K562 treated with DMSO at 1 percent for 4 hours (cell line): ENCODE data around the gene CLIC1. TPM values are rescaled to one million over a fixed set of nuclear protein-coding genes. Genes with fewer than 3 reads are reported as not detected.

Experiments
- total RNA-seq: library from RNA; unstranded; fragments of 300-600 nt; gene quantifications from 2 replicates; pipeline ENCODE4 v1.2.3, GENCODE V29; 2022; ENCODE audit not compliant: insufficient read depth

CLIC1 gene
- 1,213 and 1,370 TPM in 2 replicates for total RNA-seq

DNA sequence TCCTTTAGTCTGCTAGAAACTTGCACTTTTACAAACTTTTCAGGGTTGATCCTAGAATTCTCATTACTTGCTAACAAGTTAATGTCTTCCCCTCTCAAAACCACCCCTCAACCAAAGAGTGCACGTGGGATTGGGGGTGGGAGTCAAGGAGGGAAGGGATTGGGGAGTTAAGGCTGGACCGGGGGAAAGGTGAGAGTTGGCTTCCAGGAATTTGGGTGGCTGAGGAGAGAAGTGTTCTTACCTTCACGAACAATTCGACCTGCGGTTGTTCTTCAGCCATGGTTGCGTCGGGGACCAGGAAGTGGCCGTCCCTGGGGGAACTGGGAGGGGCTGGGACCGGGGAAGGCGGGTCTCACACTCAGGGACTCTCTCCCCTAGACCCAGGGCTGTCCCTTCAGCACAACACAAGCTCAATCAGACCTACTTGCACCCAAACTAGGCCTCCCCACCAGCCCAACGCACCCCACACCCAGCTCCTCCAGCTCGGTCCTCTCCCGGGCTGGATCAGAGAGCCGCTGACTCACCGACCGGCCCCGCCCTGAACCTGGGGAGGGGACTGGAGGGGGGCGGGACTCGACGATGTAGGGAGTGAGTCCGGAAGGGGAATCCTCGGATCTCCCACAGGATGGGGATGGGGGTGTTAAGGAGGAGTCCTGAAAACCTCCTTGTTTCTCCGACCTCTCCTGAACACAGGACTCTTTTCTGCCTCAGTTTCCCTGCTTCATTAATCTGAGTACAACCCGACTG is at the start of gene CLIC1:
TSS of gene CLIC1 (minus strand) at position 510 of the 747 bp plus-strand sequence. CDS start at position 280, 230 bp downstream.

GRCh38 chr6:31776989-31777666 is 40.8 kb upstream of the CLIC1 start, which contains the start of gene VWA7:
TSS of gene VWA7 (minus strand) at chr6:31777328. CDS start at chr6:31776779, 549 bp downstream.

GRCh38 chr6:31762356-31762755 is 26.0 kb upstream of the CLIC1 start, which contains the start of gene SAPCD1:
TSS of gene SAPCD1 (plus strand) at chr6:31762656. CDS start at chr6:31763055, 399 bp downstream.

DNA sequence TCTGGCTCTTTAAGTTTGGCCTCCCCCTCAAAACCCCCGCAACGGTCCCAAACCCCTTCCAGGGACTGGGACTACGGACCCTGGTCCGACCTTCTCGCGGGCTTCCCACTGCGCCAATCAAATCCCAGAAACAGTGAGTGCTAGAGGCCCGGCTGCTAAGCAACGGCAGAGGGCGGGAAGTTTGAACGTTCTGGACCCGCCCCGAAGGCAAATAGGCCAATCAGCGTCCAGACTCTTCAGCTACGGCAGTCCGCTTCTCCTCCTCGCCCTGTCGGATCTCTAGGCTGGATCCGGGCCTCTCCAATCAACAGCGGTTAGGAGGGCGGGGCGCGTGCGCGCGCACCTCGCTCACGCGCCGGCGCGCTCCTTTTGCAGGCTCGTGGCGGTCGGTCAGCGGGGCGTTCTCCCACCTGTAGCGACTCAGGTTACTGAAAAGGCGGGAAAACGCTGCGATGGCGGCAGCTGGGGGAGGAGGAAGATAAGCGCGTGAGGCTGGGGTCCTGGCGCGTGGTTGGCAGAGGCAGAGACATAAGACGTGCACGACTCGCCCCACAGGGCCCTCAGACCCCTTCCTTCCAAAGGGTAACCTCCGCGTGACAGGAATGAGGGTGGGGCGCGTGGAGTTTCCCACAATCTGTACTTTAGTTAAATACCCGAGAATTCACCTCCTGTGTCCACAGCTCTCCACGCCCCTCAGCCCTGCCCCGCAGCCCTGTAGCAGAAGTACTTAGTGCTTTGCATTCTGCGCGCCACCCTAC is 3.5 kb upstream of the CLIC1 start, which contains the start of gene MSH5:
TSS of gene MSH5 (plus strand) at position 367 of the 758 bp plus-strand sequence. CDS start 462 bp downstream, outside the sequence.

DNA sequence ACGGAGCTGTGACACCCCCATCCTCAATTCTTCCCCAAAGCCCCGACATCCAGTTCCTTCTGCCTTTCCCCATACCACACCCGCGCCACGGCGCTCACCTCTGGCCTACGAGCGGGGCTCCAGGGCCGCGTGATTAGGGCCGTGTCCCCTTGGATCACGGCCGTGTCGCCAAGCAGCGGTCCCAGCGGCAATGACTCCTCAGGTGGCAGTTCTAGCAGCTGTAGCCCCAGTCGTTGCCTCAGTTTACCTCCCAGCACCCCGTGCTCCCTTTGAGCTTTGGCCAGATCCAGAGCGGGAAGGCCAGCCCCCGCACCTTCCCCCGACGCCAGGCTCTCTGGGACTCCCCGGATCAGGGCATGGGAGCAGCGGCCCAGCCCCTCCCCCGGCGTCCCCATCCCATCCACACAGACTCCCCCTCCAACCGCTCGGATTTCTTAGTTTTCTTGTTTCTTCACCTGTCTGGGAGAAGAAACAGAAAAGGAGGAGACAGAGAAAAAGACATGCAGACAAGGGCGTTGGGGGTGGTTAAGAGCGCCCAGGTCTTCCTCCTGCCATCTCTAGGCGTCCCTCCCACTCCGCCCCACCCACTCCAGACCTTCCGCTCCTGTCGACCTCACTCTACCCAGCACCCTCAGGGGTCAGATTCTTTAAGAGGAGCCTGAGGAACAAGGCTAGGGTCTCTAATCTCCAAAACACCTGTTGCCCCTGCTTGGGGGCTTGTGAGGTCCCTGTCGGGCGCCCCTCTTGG is 7.4 kb downstream of the CLIC1 start, which contains the start of gene DDAH2:
TSS of gene DDAH2 (minus strand) at position 533 of the 748 bp plus-strand sequence. CDS start at position 395, 138 bp downstream.

GRCh38 chr6:31723245-31723979 is 12.9 kb downstream of the CLIC1 start, which contains the start of gene MPIG6B:
TSS of gene MPIG6B (plus strand) at chr6:31723373. CDS start at chr6:31723384, 11 bp downstream.

DNA sequence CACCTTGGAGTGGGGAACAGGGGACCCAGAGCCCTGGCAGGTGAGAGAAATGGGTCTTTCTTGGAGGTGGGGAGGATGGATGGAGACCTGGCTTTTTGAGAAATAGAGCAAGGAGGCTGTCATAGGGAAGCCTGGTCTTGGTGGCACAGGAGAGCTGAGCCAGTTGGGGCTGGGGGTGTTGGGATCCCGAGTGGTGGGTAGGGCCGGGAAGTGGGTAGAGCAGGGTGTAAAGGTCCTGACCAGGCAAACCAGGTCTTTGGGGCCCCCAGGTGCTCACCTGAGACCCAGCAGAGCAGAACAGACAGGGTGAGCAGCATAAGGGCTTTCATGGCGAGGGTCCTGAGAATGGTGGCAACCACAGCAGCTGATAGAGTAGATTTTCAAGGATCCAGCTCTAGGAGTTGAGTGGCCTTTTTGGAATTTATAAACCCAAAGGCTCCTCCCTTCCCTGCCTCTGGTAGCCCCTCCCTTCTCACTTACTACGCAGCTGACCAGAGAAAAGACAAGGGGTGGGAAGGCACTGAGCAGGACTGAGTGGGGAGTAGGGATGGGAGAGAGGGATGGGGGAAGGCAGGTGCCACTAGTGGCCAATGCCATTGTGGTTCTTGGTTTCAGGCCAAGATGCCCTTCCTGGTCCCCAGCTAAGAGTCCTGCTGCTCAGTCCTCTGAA is 14.8 kb downstream of the CLIC1 start, which contains the start of gene LY6G6C:
TSS of gene LY6G6C (minus strand) at position 396 of the 670 bp plus-strand sequence. CDS start at position 329, 67 bp downstream.

DNA sequence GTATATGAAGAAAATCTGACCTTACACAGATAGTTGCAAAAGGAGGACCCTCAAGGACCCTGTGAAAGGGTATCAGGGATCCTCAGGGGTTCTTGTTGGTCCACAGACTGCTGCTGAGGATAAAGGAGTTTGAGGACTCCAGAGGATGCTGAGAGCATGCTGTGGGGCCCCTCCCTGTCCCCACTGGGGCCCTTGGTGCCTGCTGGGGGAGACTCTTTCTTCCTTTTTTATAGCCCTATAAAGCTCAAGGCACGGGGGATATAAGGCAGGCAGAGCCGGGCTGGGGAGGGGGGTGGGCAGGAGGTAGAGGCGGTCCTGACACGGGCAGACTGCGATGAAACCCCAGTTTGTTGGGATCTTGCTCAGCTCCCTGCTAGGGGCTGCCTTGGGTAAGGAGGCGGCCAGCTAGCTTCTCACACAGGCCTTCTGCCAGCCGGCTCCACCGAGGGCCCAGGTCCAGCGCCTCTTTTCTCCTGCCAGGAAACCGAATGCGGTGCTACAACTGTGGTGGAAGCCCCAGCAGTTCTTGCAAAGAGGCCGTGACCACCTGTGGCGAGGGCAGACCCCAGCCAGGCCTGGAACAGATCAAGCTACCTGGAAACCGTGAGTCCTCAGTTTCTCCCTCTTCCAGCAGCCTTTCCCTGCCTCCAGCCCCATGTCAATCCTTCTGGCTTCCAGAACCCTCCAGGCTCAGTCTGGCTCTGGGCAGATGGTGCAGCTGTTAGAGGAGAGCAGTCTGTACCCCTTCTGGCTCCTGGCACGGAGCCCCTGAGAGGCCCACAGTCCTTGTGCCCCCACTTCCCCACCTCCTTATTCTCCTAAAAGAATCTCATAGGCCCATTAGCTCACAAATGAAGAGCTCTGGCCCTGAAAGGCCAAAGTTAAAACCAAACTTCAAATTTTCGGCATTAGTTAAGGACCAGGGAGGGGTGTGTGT is 21.0 kb downstream of the CLIC1 start, which contains the start of gene LY6G6D:
TSS of gene LY6G6D (plus strand) at position 327 of the 937 bp plus-strand sequence. CDS start at position 335, 8 bp downstream.

DNA sequence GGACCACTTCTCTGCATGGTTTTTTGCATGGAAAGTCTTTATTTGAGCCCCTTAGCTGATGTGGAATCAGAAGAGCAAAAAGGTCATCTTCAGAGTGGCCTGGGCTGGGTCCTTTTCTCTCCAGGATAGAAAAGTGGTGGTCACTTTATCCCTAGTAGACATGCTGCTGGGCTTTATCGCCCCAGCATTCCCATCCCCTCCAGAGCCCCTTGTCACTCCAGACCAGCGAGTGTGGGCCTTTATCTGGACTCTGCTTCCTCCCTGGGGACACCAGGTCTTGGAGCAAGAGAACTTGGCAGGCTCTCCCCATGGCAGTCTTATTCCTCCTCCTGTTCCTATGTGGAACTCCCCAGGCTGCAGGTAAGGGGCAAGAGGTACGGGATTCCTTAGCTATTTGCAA is 29.7 kb downstream of the CLIC1 start, which contains the start of gene LY6G6F:
TSS of gene LY6G6F (plus strand) at position 268 of the 400 bp plus-strand sequence. CDS start at position 309, 41 bp downstream.

GRCh38 chr6:31702819-31703716 is 33.3 kb downstream of the CLIC1 start, which contains the start of gene ABHD16A:
TSS of gene ABHD16A (minus strand) at chr6:31703324. CDS start at chr6:31703281, 43 bp downstream.

Other genes starting within 250 kb of the CLIC1 start
- 20.6 and 25.7 TPM in 2 replicates for gene MICB, start 238.4 kb downstream of the CLIC1 start, total RNA-seq
- gene MCCD1, start 207.6 kb downstream of the CLIC1 start, total RNA-seq = not detected in 2 replicates
- 175 and 204 TPM in 2 replicates for gene DDX39B, start 194.5 kb downstream of the CLIC1 start, total RNA-seq
- gene ATP6V1G2, start 189.9 kb downstream of the CLIC1 start, total RNA-seq = not detected in 2 replicates
- gene NFKBIL1, start 188.9 kb downstream of the CLIC1 start, total RNA-seq = 54.0 and 55.3 TPM in 2 replicates
- gene LTA, start 164.2 kb downstream of the CLIC1 start, total RNA-seq = not detected in 2 replicates
- gene TNF, start 161.0 kb downstream of the CLIC1 start, total RNA-seq = 0.39 TPM in 1 of 2 replicates, not detected in the other
- gene LTB, start 154.1 kb downstream of the CLIC1 start, total RNA-seq = not detected in 2 replicates
- gene LST1, start 150.3 kb downstream of the CLIC1 start, total RNA-seq = 8.0 and 9.8 TPM in 2 replicates
- gene NCR3, start 143.5 kb downstream of the CLIC1 start, total RNA-seq = 1.7 TPM in 1 of 2 replicates, not detected in the other
- 26.7 and 27.1 TPM in 2 replicates for gene AIF1, start 121.3 kb downstream of the CLIC1 start, total RNA-seq
- 185 and 248 TPM in 2 replicates for gene PRRC2A, start 115.8 kb downstream of the CLIC1 start, total RNA-seq
- 380 and 409 TPM in 2 replicates for gene BAG6, start 83.9 kb downstream of the CLIC1 start, total RNA-seq
- 8.4 and 11.2 TPM in 2 replicates for gene APOM, start 80.6 kb downstream of the CLIC1 start, total RNA-seq
- gene C6orf47, start 75.8 kb downstream of the CLIC1 start, total RNA-seq = 17.7 and 18.6 TPM in 2 replicates
- 23.4 and 36.8 TPM in 2 replicates for gene GPANK1, start 71.5 kb downstream of the CLIC1 start, total RNA-seq
- 613 and 654 TPM in 2 replicates for gene CSNK2B, start 70.5 kb downstream of the CLIC1 start, total RNA-seq
- gene LY6G5B, start 66.6 kb downstream of the CLIC1 start, total RNA-seq = 5.0 and 12.4 TPM in 2 replicates
- 3.4 TPM in 1 of 2 replicates, not detected in the other for gene LY6G5C, start 55.5 kb downstream of the CLIC1 start, total RNA-seq
- 91.1 and 99.5 TPM in 2 replicates for gene ABHD16A, start 33.2 kb downstream of the CLIC1 start, total RNA-seq
- not detected in 2 replicates for gene LY6G6F, start 29.7 kb downstream of the CLIC1 start, total RNA-seq
- not detected in 2 replicates for gene LY6G6D, start 21.2 kb downstream of the CLIC1 start, total RNA-seq
- gene LY6G6C, start 14.8 kb downstream of the CLIC1 start, total RNA-seq = not detected in 2 replicates
- 0.51 TPM in 1 of 2 replicates, not detected in the other for gene MPIG6B, start 13.2 kb downstream of the CLIC1 start, total RNA-seq
- 66.8 and 75.1 TPM in 2 replicates for gene DDAH2, start 7.2 kb downstream of the CLIC1 start, total RNA-seq
- 22.0 and 30.3 TPM in 2 replicates for gene MSH5, start 3.5 kb upstream of the CLIC1 start, total RNA-seq
- 2.6 and 8.2 TPM in 2 replicates for gene SAPCD1, start 26.1 kb upstream of the CLIC1 start, total RNA-seq
- gene VWA7, start 40.8 kb upstream of the CLIC1 start, total RNA-seq = 5.4 and 5.6 TPM in 2 replicates
- gene VARS1, start 59.2 kb upstream of the CLIC1 start, total RNA-seq = 147 and 165 TPM in 2 replicates
- 139 and 155 TPM in 2 replicates for gene LSM2, start 70.4 kb upstream of the CLIC1 start, total RNA-seq
- gene HSPA1L, start 78.8 kb upstream of the CLIC1 start, total RNA-seq = 2.5 and 2.8 TPM in 2 replicates
- gene HSPA1A, start 79.0 kb upstream of the CLIC1 start, total RNA-seq = 641 and 912 TPM in 2 replicates
- 595 and 769 TPM in 2 replicates for gene HSPA1B, start 91.2 kb upstream of the CLIC1 start, total RNA-seq
- 232 TPM in 2 replicates for gene NEU1, start 126.3 kb upstream of the CLIC1 start, total RNA-seq
- 12.7 and 13.4 TPM in 2 replicates for gene SLC44A4, start 142.5 kb upstream of the CLIC1 start, total RNA-seq
- 61.5 and 78.2 TPM in 2 replicates for gene EHMT2, start 161.2 kb upstream of the CLIC1 start, total RNA-seq
- 6.4 and 10.3 TPM in 2 replicates for gene ZBTB12, start 165.6 kb upstream of the CLIC1 start, total RNA-seq
- 8.3 and 9.1 TPM in 2 replicates for gene C2, start 191.2 kb upstream of the CLIC1 start, total RNA-seq
- 3.8 TPM in 1 of 2 replicates, not detected in the other for gene CFB, start 209.6 kb upstream of the CLIC1 start, total RNA-seq
- gene NELFE, start 222.4 kb upstream of the CLIC1 start, total RNA-seq = 78.2 and 128 TPM in 2 replicates
- gene SKIC2, start 222.6 kb upstream of the CLIC1 start, total RNA-seq = 43.6 and 60.1 TPM in 2 replicates
- gene DXO, start 235.6 kb upstream of the CLIC1 start, total RNA-seq = 16.6 and 24.1 TPM in 2 replicates
- gene C4A, start 245.5 kb upstream of the CLIC1 start, total RNA-seq = 4.3 and 10.0 TPM in 2 replicates